Osteoblast (primary cell): ENCODE measurements around the gene TEX11. TPM values are rescaled to one million over a fixed set of nuclear protein-coding genes. Genes with fewer than 3 reads are reported as not detected.
A peak's percentile ranks its signal among the peaks of the same experiment; 100 is the strongest.

Source experiments
- DNase-seq: peaks from one replicate; pipeline ENCODE4 v3.0.0; 2011; ENCODE audit warnings: low spot score, mixed read lengths; ENCODE audit not compliant: insufficient read length; ENCODE audit errors: missing footprints
- H2AFZ ChIP-seq: 2 replicates; pipeline ENCODE4 v1.6.0; 2011; ENCODE audit warnings: mild to moderate bottlenecking, low read length
- H3K27ac ChIP-seq: 2 replicates; pipeline ENCODE4 v1.5.1; 2011; ENCODE audit warnings: mild to moderate bottlenecking, low read depth, low read length, moderate library complexity
- H3K27me3 ChIP-seq: 2 replicates; pipeline ENCODE4 v1.6.0; 2012; ENCODE audit warnings: mild to moderate bottlenecking, control low read depth, inconsistent platforms, low read length, moderate library complexity; ENCODE audit not compliant: insufficient read depth
- H3K36me3 ChIP-seq: 2 replicates; pipeline ENCODE4 v1.5.1; 2011; ENCODE audit warnings: mild to moderate bottlenecking, low read length, control low read depth, moderate library complexity; ENCODE audit not compliant: insufficient read depth
- H3K4me1 ChIP-seq: 2 replicates; pipeline ENCODE4 v1.5.1; 2011; ENCODE audit warnings: mild to moderate bottlenecking, low read length, control low read depth, moderate library complexity; ENCODE audit not compliant: insufficient read depth
- H3K4me2 ChIP-seq: 2 replicates; pipeline ENCODE4 v1.6.0; 2011; ENCODE audit warnings: mild to moderate bottlenecking, low read length; ENCODE audit not compliant: insufficient read depth
- H3K4me3 ChIP-seq: fragments of 200-600 bp; sonication (generic); 3 replicates; pipeline ENCODE4 v1.5.1; 2012; ENCODE audit warnings: mild to moderate bottlenecking, low read length, inconsistent platforms; ENCODE audit not compliant: insufficient read depth
- H3K79me2 ChIP-seq: 2 replicates; pipeline ENCODE4 v1.6.0; 2012; ENCODE audit warnings: mild to moderate bottlenecking, low read length, control low read depth, inconsistent platforms; ENCODE audit not compliant: insufficient read depth
- H3K9me3 ChIP-seq: 2 replicates; pipeline ENCODE4 v1.5.1; 2011; ENCODE audit warnings: low read depth, low read length, control low read depth
- H4K20me1 ChIP-seq: 2 replicates; pipeline ENCODE4 v1.6.0; 2012; ENCODE audit warnings: mild to moderate bottlenecking, low read length, control low read depth; ENCODE audit not compliant: insufficient read depth
- CTCF ChIP-seq: IDR thresholded peaks from 2 replicates; pipeline ENCODE4 v1.5.1; 2011; ENCODE audit warnings: mild to moderate bottlenecking, low read depth, low read length, moderate library complexity; ENCODE audit errors: extremely low read depth
- total RNA-seq: library from RNA; depleted of rRNA; stranded (reverse); fragments of >200 nt; gene quantifications from 2 replicates; pipeline ENCODE4 v1.2.3, GENCODE V29; 2012

Gene TEX11
- total RNA-seq, 1 donor, result not detected

- H3K4me1 ChIP-seq, result no peaks in the 10 kb centered on the region
- no peak overlapping the region for H3K4me3 ChIP-seq
- H3K4me2 ChIP-seq, result no peak overlapping the region
- no peak overlapping the region for H2AFZ ChIP-seq
- DNase-seq, result no peak
- no peaks in the 10 kb centered on the region for H4K20me1 ChIP-seq
- no peaks in the 10 kb centered on the region for H3K9me3 ChIP-seq
- no peaks in the 10 kb centered on the region for H3K36me3 ChIP-seq
- H3K27me3 ChIP-seq, result peaks cover 6% of the 10 kb centered on the region
- H3K27ac ChIP-seq, result no peak overlapping the region
- no peaks in the 10 kb centered on the region for H3K79me2 ChIP-seq
- TF ChIP-seq CTCF, result peak; percentile 23
These were observed 354.4 kb downstream of the TEX11 start for GRCh38 chrX:70554081-70554480.

- TF ChIP-seq CTCF, result no peak
- H3K9me3 ChIP-seq, result no peaks in the 10 kb centered on the region
- H3K79me2 ChIP-seq, result no peaks in the 10 kb centered on the region
- H3K27ac ChIP-seq, result no peak overlapping the region
- no peak overlapping the region for H3K4me3 ChIP-seq
- no peaks in the 10 kb centered on the region for H3K36me3 ChIP-seq
- H3K27me3 ChIP-seq, result peaks cover 6% of the 10 kb centered on the region
- DNase-seq, result no peak
- no peaks in the 10 kb centered on the region for H4K20me1 ChIP-seq
- H3K4me1 ChIP-seq, result no peaks in the 10 kb centered on the region
- H3K4me2 ChIP-seq, result no peak overlapping the region
- no peak overlapping the region for H2AFZ ChIP-seq
These were observed 355.0 kb downstream of the TEX11 start for GRCh38 chrX:70553516-70553915.

GRCh38 chrX:70552130-70552704 is 356.3 kb downstream of the TEX11 start:
- Histone ChIP-seq H3K4me2 (no peak overlapping the region), H3K4me3 (no peak overlapping the region), H3K27ac (no peak overlapping the region), H3K9me3 (no peaks in the 10 kb centered on the region), H3K36me3 (no peaks in the 10 kb centered on the region), H3K27me3 (peaks cover 6% of the 10 kb centered on the region), H3K4me1 (no peaks in the 10 kb centered on the region), H4K20me1 (no peaks in the 10 kb centered on the region), H3K79me2 (no peaks in the 10 kb centered on the region), H2AFZ (no peak overlapping the region)
- no peak for DNase-seq
- TF ChIP-seq CTCF, result no peak

GRCh38 chrX:70549429-70549828 is 359.1 kb downstream of the TEX11 start:
- H3K4me3 ChIP-seq, result no peak overlapping the region
- H3K27ac ChIP-seq, result no peak overlapping the region
- no peak overlapping the region for H2AFZ ChIP-seq
- no peaks in the 10 kb centered on the region for H4K20me1 ChIP-seq
- no peak overlapping the region for H3K4me2 ChIP-seq
- H3K27me3 ChIP-seq, result peaks cover 2% of the 10 kb centered on the region
- no peaks in the 10 kb centered on the region for H3K36me3 ChIP-seq
- H3K9me3 ChIP-seq, result no peaks in the 10 kb centered on the region
- no peak for TF ChIP-seq CTCF
- no peaks in the 10 kb centered on the region for H3K79me2 ChIP-seq
- DNase-seq, result no peak
- H3K4me1 ChIP-seq, result no peaks in the 10 kb centered on the region
